Measurements from ENCODE around the gene TERT.
"Not testable (repeated sequence)": the region's sequence is repeated elsewhere in the genome, so short reads cannot be mapped to it uniquely, and the experiment has no call there.

TERT gene

GRCh38 chr5:1240496-1241260 lies 54.2 kb downstream of the TERT start:
- no peak for DNase-seq (ENCODE audit: low read depth in 2 of 2)

- no peak for DNase-seq (ENCODE audit: low read depth in 2 of 2)
Observed at GRCh38 chr5:1239505-1240251, 55.2 kb downstream of the TERT start.

GRCh38 chr5:1235838-1236237 lies 59.0 kb downstream of the TERT start:
- no peak for DNase-seq (ENCODE audit: low read depth in 2 of 2)

GRCh38 chr5:1235379-1235778 lies 59.5 kb downstream of the TERT start:
- no peak for DNase-seq (ENCODE audit: low read depth in 2 of 2)

GRCh38 chr5:1232780-1233179 lies 62.1 kb downstream of the TERT start:
- no peak for DNase-seq (ENCODE audit: low read depth in 2 of 2)

GRCh38 chr5:1231354-1231905 lies 63.4 kb downstream of the TERT start:
- DNase-seq (ENCODE audit: low read depth in 2 of 2): no peak

- no peak for DNase-seq (ENCODE audit: low read depth in 2 of 2)
Observed at GRCh38 chr5:1230551-1230950, 64.3 kb downstream of the TERT start.

GRCh38 chr5:1229822-1230221 lies 65.0 kb downstream of the TERT start:
- DNase-seq (ENCODE audit: low read depth in 2 of 2): no peak

- not testable (repeated sequence) for DNase-seq (ENCODE audit: low read depth in 2 of 2)
Observed at GRCh38 chr5:1229023-1229422, 65.8 kb downstream of the TERT start.

GRCh38 chr5:1228120-1228519 lies 66.7 kb downstream of the TERT start:
- no peak for DNase-seq (ENCODE audit: low read depth in 2 of 2)

GRCh38 chr5:1227667-1228066 lies 67.2 kb downstream of the TERT start:
- DNase-seq (ENCODE audit: low read depth in 2 of 2): no peak

- no peak for DNase-seq (ENCODE audit: low read depth in 2 of 2)
Observed at GRCh38 chr5:1226839-1227581, 67.9 kb downstream of the TERT start.

GRCh38 chr5:1226231-1226630 lies 68.6 kb downstream of the TERT start:
- no peak for DNase-seq (ENCODE audit: low read depth in 2 of 2)

- no peak for DNase-seq (ENCODE audit: low read depth in 2 of 2)
Observed at GRCh38 chr5:1225081-1225480, 69.8 kb downstream of the TERT start, which contains the start of gene SLC6A18. SLC6A18 (plus strand) TSS chr5:1225381; CDS start chr5:1225478, 97 bp downstream.

- no peak for DNase-seq (ENCODE audit: low read depth in 2 of 2)
Observed at GRCh38 chr5:1224631-1225030, 70.2 kb downstream of the TERT start.

GRCh38 chr5:1223278-1223670 lies 71.6 kb downstream of the TERT start:
- DNase-seq (ENCODE audit: low read depth in 2 of 2): no peak

- DNase-seq (ENCODE audit: low read depth in 2 of 2): no peak
Observed at GRCh38 chr5:1222621-1223277, 72.1 kb downstream of the TERT start.

- DNase-seq (ENCODE audit: low read depth in 2 of 2): no peak
Observed at GRCh38 chr5:1222147-1222546, 72.7 kb downstream of the TERT start.

GRCh38 chr5:1221721-1222120 lies 73.1 kb downstream of the TERT start:
- DNase-seq (ENCODE audit: low read depth in 2 of 2): no peak

GRCh38 chr5:1220831-1221230 lies 74.0 kb downstream of the TERT start:
- no peak for DNase-seq (ENCODE audit: low read depth in 2 of 2)

- no peak for DNase-seq (ENCODE audit: low read depth in 2 of 2)
Observed at GRCh38 chr5:1220351-1220750, 74.5 kb downstream of the TERT start.

- no peak for DNase-seq (ENCODE audit: low read depth in 2 of 2)
Observed at GRCh38 chr5:1219768-1220100, 75.1 kb downstream of the TERT start.
